IPS-15b (cell line): ENCODE results near the gene TLE7.

Source experiments
- H3K27me3 ChIP-seq: one replicate; pipeline ENCODE4 v1.6.1; 2013; ENCODE audit warnings: low read length; ENCODE audit not compliant: control insufficient read depth, insufficient read depth
- H3K36me3 ChIP-seq: one replicate; pipeline ENCODE4 v1.6.1; 2013; ENCODE audit warnings: low read length; ENCODE audit not compliant: control insufficient read depth, insufficient read depth
- H3K4me1 ChIP-seq: one replicate; pipeline ENCODE4 v1.6.1; 2013; ENCODE audit warnings: mild to moderate bottlenecking, low read length; ENCODE audit not compliant: control insufficient read depth, insufficient read depth
- H3K4me3 ChIP-seq: one replicate; pipeline ENCODE4 v1.5.1; 2013; ENCODE audit warnings: low read depth, low read length
- H3K9ac ChIP-seq: one replicate; pipeline ENCODE4 v1.6.1; 2013; ENCODE audit warnings: low read depth, mild to moderate bottlenecking, low read length
- H3K9me3 ChIP-seq: one replicate; pipeline ENCODE4 v1.6.1; 2013; ENCODE audit warnings: mild to moderate bottlenecking, low read length; ENCODE audit not compliant: control insufficient read depth, insufficient read depth

The TLE7 gene

DNA sequence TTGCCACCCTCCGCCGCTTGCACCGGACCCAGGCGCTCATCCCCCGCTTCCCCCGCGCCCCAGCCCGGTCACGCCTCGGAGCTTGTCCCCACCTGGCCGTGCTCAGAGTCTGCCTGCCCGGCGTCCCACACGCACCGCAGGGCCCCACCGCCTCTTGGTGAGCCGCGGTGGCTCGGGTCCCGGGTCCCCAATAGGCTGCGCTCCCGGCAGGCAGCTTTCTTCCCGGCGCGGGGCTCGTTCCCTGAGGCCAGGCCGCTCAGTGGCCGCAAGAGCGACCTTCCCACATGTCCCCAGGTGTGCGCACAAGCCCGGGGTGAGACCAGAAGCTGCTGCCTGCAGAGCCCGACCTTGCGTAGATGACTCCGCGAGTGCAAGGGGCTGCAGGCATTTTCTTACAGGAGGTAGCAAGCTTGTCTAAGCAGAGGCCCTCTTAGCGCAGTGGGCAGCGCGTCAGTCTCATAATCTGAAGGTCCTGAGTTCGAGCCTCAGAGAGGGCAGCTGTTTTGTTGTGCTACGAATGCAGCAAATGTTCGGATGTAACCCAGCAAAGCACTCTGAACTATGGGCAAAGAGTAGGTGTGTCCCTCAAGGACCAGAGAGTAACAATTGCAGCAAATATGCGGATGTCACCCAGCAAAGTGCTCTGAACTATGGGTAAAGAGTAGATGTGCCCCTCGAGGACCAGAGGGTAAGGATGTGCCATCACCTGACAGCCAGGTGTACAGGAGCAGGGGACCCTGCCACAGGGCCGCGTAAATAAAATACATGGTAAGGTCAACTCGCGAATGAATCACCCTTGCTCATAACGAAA lies 15.6 kb downstream of the TLE7 start:
- no peaks in the 10 kb centered on the region for H3K9me3 ChIP-seq
- H3K4me1 ChIP-seq: no peaks in the 10 kb centered on the region
- H3K27me3 ChIP-seq: peaks cover 15% of the 10 kb centered on the region
- peak overlapping the region; percentile 54 for H3K9ac ChIP-seq
- peak overlapping the region; percentile 58 for H3K4me3 ChIP-seq
- no peaks in the 10 kb centered on the region for H3K36me3 ChIP-seq

DNA sequence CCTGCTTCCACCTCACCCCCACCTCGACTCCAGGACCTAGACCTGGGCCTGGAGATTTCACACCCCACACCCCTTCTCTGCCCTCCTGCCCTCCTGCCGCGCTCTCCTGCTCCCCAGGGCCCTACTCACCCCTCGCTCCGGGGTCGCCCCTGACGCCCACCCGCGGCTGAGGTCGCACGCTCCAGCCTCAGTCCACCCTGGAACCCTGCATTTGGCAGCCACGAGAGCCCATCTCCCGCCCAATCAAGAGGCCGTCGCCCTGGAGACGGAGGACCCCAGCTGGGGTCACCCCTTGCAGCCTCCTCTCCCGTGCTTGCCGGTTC lies 16.1 kb downstream of the TLE7 start:
- Histone ChIP-seq H3K36me3 (no peaks in the 10 kb centered on the region), H3K4me3 (peak overlapping the region; percentile 58), H3K4me1 (no peaks in the 10 kb centered on the region), H3K27me3 (peaks cover 14% of the 10 kb centered on the region), H3K9me3 (no peaks in the 10 kb centered on the region), H3K9ac (peak overlapping the region; percentile 54)

DNA sequence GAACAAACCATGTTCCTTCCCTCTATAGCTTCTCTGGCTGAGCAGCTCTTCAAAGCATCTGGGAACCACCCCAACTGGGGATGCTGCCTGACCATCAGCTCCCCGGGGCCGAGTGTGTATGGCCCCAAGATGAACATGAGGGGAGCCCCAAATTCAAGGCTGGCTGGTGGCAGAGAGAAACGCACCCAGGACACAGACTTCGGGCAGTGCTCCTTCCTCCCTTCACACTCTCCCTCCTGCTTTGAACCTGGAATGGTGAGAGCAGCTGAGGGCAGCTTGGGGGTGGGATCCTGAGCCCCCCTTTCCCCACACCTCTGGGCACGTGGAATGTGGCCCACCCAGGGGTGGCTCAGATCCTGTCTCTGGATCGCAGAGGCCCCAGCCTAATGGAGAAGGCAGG lies 17.2 kb downstream of the TLE7 start:
- Histone ChIP-seq H3K9me3 (no peaks in the 10 kb centered on the region), H3K4me1 (no peaks in the 10 kb centered on the region), H3K4me3 (no peak overlapping the region), H3K9ac (no peak overlapping the region), H3K27me3 (peaks cover 14% of the 10 kb centered on the region), H3K36me3 (no peaks in the 10 kb centered on the region)

DNA sequence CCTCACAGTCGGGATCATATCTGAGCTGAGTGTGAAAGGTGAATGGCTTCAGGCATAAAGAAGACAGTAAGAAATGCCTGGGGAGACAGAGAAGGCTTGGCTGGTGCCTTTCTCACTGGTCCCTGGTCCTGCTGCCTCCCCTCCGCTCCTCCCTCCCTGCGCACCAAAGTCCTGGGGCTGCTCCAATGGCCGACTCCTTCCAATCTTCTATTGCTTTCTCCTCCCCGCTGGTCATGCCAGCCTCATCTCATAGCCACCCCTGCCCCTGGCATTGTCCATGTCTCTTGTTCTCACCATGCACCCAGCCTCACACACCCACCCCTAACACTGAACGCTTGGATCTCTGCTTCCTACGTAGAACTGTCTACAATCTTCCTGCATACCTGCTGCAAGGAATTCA lies 18.0 kb downstream of the TLE7 start:
- Histone ChIP-seq H3K4me3 (no peak overlapping the region), H3K4me1 (no peaks in the 10 kb centered on the region), H3K9me3 (no peaks in the 10 kb centered on the region), H3K27me3 (peaks cover 14% of the 10 kb centered on the region), H3K36me3 (no peaks in the 10 kb centered on the region), H3K9ac (no peak overlapping the region)

DNA sequence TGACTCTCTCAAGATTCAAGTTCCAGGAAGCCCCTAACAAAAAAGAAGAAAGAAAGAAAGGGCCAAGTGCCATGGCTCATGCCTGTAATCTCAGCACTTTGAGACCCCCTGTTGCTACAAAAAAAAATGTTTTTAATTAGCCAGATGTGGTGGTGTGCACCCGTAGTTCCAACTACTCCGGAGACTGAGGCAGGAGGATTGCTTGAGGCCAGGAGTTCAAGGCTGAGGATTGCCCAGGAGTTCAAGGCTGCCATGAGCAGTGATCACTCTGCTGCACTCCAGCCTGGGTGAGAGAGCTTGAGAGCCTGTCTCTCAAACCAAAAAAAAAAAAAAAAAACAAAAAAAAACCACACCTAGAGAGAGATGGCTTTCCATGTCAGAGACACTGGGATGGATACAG lies 18.8 kb downstream of the TLE7 start:
- Histone ChIP-seq H3K4me1 (no peaks in the 10 kb centered on the region), H3K4me3 (no peak overlapping the region), H3K27me3 (peaks cover 14% of the 10 kb centered on the region), H3K9ac (no peak overlapping the region), H3K36me3 (no peaks in the 10 kb centered on the region), H3K9me3 (no peaks in the 10 kb centered on the region)

DNA sequence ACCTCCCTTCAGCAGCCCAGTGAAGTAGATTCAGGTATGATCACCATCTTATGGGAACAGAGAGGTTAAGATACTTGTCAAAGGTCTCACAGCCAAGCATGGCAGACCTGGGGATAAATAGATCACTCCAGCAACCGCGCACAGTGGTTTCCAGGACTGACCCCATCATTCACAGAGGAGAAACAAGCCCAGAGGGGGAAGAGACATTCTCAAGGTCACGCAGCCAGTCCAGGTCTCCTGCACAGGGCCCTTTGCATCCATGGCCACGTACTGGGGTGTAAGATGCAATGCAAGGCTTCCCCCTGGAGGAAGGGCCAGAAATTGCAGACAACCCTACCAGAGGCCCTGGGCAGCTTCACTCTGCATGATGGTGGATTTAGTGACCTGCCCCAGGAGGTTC lies 19.9 kb downstream of the TLE7 start:
- no peak overlapping the region for H3K9ac ChIP-seq
- H3K36me3 ChIP-seq: no peaks in the 10 kb centered on the region
- H3K4me1 ChIP-seq: no peaks in the 10 kb centered on the region
- no peak overlapping the region for H3K4me3 ChIP-seq
- peaks cover 14% of the 10 kb centered on the region for H3K27me3 ChIP-seq
- H3K9me3 ChIP-seq: no peaks in the 10 kb centered on the region

DNA sequence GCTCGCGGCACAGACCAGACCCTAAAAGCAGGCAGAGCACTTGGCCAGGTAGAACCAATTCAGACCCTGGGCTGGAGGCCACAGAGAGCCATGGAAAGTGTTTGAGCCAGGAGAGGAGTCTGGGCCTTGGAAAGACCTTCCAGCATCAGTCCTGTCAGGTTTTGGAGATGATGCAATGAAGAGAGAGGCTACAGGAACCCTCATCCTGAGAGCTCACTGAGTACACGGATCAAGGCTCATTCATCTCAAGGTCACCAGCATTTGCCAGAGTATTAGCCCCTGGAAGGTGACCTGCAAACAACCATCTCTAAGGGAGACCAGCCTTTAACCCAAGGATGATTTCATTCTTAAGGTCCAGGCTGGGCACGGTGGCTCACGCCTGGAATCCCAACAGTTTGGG lies 27.8 kb downstream of the TLE7 start:
- no peaks in the 10 kb centered on the region for H3K36me3 ChIP-seq
- H3K9ac ChIP-seq: no peak overlapping the region
- peaks cover 7% of the 10 kb centered on the region for H3K4me1 ChIP-seq
- no peaks in the 10 kb centered on the region for H3K9me3 ChIP-seq
- no peak overlapping the region for H3K4me3 ChIP-seq
- H3K27me3 ChIP-seq: no peaks in the 10 kb centered on the region

DNA sequence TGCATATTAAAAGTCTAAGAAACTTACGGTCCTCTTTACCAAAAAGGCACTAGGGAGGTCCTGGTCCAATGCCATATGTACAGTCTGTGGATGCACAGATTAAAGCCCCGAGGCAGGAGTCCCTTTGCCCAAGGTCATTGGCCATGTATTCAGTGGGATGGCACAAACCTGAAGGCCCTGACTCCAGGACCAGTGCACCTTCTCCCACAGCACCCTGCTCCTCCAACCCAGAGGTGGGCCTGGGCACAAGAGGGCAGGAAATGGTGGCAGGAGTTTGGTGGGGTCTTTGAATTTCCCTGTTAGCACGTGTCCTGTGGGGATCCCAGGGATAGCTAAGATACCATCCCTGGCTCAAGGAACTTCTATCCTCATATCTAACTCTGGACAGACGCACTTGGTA lies 28.5 kb downstream of the TLE7 start:
- Histone ChIP-seq H3K4me3 (no peak overlapping the region), H3K4me1 (peaks cover 7% of the 10 kb centered on the region), H3K9ac (peak overlapping the region; percentile 0), H3K9me3 (no peaks in the 10 kb centered on the region), H3K36me3 (no peaks in the 10 kb centered on the region), H3K27me3 (no peaks in the 10 kb centered on the region)

DNA sequence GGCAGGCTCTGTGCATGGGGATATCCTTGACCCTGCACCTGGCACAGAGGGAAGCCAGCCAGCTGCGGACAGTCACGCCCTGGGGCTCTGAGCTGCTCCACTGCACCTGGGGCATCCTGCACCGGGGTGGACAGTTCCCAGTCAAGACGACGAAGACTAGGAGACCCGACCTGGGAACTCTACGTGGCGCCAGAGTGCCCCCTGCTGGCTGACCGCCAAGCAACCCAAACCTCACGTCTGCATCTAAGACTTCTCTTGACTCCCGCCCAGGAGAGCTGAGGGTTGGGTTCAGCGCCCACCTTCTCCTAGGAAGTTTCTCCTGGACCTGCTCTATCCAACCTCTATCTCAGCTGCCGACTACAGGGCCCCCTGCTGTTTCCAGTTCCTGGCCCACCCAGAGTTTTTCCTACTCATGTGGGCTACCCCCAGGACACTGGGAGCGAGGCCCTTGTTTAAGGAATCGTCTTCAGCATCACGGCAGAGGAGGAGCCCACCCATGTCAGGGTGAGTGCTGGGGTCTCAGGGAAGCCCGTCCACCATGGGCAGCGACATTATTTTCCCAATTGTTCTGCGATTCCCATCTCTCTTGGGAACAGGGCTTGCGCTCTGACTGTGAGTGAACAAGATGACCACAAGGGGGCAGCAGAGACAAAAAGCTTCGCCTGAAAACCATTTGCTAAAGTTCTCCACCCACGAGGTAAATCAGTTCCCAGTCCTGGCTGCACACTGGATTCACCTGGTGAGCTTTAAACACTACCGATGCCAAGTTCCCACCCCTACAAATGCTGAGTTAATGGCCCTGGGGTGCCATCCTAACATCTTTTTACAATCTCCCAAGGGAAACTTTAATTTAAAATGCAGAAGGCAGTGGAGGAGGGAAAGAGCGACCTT lies 29.3 kb downstream of the TLE7 start:
- no peaks in the 10 kb centered on the region for H3K36me3 ChIP-seq
- peak overlapping the region; percentile 86 for H3K4me3 ChIP-seq
- H3K9ac ChIP-seq: peak overlapping the region; percentile 79
- H3K4me1 ChIP-seq: peaks cover 7% of the 10 kb centered on the region
- H3K27me3 ChIP-seq: no peaks in the 10 kb centered on the region
- H3K9me3 ChIP-seq: no peaks in the 10 kb centered on the region

DNA sequence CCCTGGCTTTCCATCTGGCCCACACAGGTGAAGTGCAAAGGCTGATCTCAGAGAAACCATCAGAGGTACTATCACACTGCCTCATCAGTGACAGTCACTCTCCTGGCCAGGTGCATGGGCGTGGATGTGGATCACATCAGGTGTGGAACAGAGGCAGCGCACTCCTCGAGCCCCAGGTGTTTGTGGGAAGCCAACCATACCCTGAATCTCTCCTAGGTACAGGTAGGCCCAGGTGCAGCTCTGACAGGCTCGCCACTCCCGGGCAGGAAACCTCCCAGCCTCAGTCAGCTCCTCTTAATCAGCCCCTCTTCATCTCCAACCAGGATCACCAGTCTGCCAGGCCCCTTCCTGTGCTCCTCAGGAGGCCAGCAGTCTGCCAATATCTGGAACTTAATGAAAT lies 31.7 kb downstream of the TLE7 start:
- no peaks in the 10 kb centered on the region for H3K27me3 ChIP-seq
- H3K4me1 ChIP-seq: peaks cover 7% of the 10 kb centered on the region
- no peaks in the 10 kb centered on the region for H3K9me3 ChIP-seq
- H3K4me3 ChIP-seq: no peak overlapping the region
- H3K9ac ChIP-seq: no peak overlapping the region
- H3K36me3 ChIP-seq: no peaks in the 10 kb centered on the region

DNA sequence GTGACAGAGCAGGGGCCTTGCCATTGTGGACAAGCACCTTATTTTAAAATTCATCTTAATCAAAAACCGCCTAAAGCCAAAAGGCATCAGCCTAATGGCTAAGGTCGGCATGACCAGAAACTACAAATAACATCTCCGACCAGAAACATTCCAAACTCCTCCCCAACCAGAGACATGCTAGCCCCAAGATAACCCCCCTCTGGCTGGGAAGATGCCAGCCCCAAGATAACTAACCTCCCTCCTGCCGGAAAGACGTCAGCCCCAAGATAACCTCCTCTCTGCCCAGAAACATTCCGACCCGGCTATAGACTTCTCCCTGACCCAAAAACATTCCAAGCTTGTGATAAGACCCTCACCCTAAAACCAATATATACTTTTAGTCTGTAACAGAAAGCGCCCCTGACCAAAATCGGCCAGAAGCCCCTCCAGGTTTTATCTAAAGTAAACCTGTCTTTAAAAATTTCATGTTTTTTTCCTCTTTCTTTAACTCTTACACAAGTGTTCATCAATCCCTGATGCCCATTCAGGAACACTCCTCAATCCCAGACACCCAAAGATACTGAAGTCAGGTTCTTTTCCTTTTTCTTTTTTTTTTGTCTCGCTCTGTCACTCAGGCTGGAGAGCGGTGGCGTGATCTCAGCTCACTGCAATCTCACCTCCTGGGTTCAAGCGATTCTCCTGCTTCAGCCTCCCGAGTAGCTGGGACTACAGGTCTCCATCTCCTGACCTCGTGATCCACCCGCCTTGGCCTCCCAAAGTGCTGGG lies 32.7 kb downstream of the TLE7 start:
- peaks cover 7% of the 10 kb centered on the region for H3K4me1 ChIP-seq
- no peaks in the 10 kb centered on the region for H3K36me3 ChIP-seq
- H3K4me3 ChIP-seq: no peak overlapping the region
- H3K9ac ChIP-seq: no peak overlapping the region
- H3K27me3 ChIP-seq: no peaks in the 10 kb centered on the region
- H3K9me3 ChIP-seq: peaks cover 3% of the 10 kb centered on the region
